WTC11 (cell line): ENCODE results near the gene ETS1.

ENCODE experiments used
- CTCF ChIP-seq: fragments of 200-600 bp; IDR thresholded peaks from 2 replicates; pipeline ENCODE4 v1.8.0; 2022; ENCODE audit warnings: antibody characterized with exemption
- E2F1 ChIP-seq: sonication (generic); formaldehyde crosslinking; IDR thresholded peaks from 2 replicates; pipeline ENCODE4 v1.8.0; 2022; ENCODE audit warnings: mild to moderate bottlenecking, missing genetic modification reagents
- ELF4 ChIP-seq: sonication (generic); formaldehyde crosslinking; IDR thresholded peaks from 2 replicates; pipeline ENCODE4 v1.8.1; 2022; ENCODE audit warnings: low read depth, mild to moderate bottlenecking, moderate library complexity, missing genetic modification reagents
- EMX1 ChIP-seq: fragments of 250-450 bp; sonication (Bioruptor Pico); IDR thresholded peaks from 2 replicates; pipeline ENCODE4 v1.8.0; 2021; ENCODE audit warnings: mild to moderate bottlenecking
- FOXJ3 ChIP-seq: sonication (generic); formaldehyde crosslinking; IDR thresholded peaks from 2 replicates; pipeline ENCODE4 v1.9.0; 2021; ENCODE audit warnings: missing genetic modification reagents, mild to moderate bottlenecking, borderline replicate concordance
- FOXK1 ChIP-seq: sonication (generic); formaldehyde crosslinking; IDR thresholded peaks from 2 replicates; pipeline ENCODE4 v1.8.0; 2022; ENCODE audit warnings: mild to moderate bottlenecking, moderate library complexity, missing genetic modification reagents
- MAX ChIP-seq: sonication (generic); formaldehyde crosslinking; IDR thresholded peaks from 2 replicates; pipeline ENCODE4 v1.8.0; 2022; ENCODE audit warnings: mild to moderate bottlenecking, missing genetic modification reagents
- MXD4 ChIP-seq: fragments of 250-450 bp; sonication (Bioruptor Pico); IDR thresholded peaks from 2 replicates; pipeline ENCODE4 v1.8.0; 2021; ENCODE audit warnings: mild to moderate bottlenecking, moderate library complexity, borderline replicate concordance
- NFE2L1 ChIP-seq: sonication (generic); formaldehyde crosslinking; IDR thresholded peaks from 2 replicates; pipeline ENCODE4 v1.8.1; 2023; ENCODE audit warnings: missing genetic modification reagents
- PRDM15 ChIP-seq: sonication (generic); formaldehyde crosslinking; IDR thresholded peaks from 2 replicates; pipeline ENCODE4 v1.8.0; 2022; ENCODE audit warnings: missing genetic modification reagents
- ZNF416 ChIP-seq: fragments of 250-450 bp; sonication (Bioruptor Pico); IDR thresholded peaks from 2 replicates; pipeline ENCODE4 v1.9.0; 2021; ENCODE audit warnings: mild to moderate bottlenecking, inconsistent platforms
- ZNF671 ChIP-seq: fragments of 250-450 bp; sonication (Bioruptor Pico); IDR thresholded peaks from 2 replicates; pipeline ENCODE4 v1.8.0; 2021; ENCODE audit warnings: mild to moderate bottlenecking

- TF ChIP-seq PRDM15 (CRISPR knock-in tag), result no peak
- no peak for TF ChIP-seq CTCF
- TF ChIP-seq FOXJ3 (CRISPR knock-in tag), result no peak
- TF ChIP-seq E2F1 (CRISPR knock-in tag), result no peak
- TF ChIP-seq ZNF416 (CRISPR knock-in tag), result no peak
- no peak for TF ChIP-seq EMX1
- no peak for TF ChIP-seq MAX (CRISPR knock-in tag)
- TF ChIP-seq MXD4, result no peak
- no peak for TF ChIP-seq FOXK1 (CRISPR knock-in tag)
- no peak for TF ChIP-seq ELF4 (CRISPR knock-in tag)
- TF ChIP-seq ZNF671 (CRISPR knock-in tag), result no peak
- TF ChIP-seq NFE2L1, result no peak
These were observed 107.3 kb downstream of the ETS1 start for GRCh38 chr11:128480066-128480465.
